ENCODE results near the gene PLB1. TPM values are rescaled to one million over a fixed set of nuclear protein-coding genes. Genes with fewer than 3 reads are reported as not detected.

PLB1 gene
- total RNA-seq, 1 donor from 2014 or later, result 0.75 TPM

GRCh38 chr2:28534817-28535216, 39.0 kb downstream of the PLB1 start:
- no peak for DNase-seq (ENCODE audit: low spot score)
- no peak overlapping the region for H3K27ac Mint-ChIP-seq
- H3K9me3 Mint-ChIP-seq, result no peaks in the 10 kb centered on the region
- H3K36me3 Mint-ChIP-seq (ENCODE audit: low read depth), result no peaks in the 10 kb centered on the region
- peaks cover 6% of the 10 kb centered on the region for H3K27me3 Mint-ChIP-seq (ENCODE audit: insufficient read depth)
- peaks cover 15% of the 10 kb centered on the region for H3K4me1 Mint-ChIP-seq (ENCODE audit: low read depth)
- no peak overlapping the region for H3K4me3 Mint-ChIP-seq
- intact Hi-C loops (cut with micrococcal nuclease), result no loop called here

GRCh38 chr2:28538134-28538533, 42.3 kb downstream of the PLB1 start:
- intact Hi-C loops (cut with micrococcal nuclease), result no loop called here
- no peak overlapping the region for H3K27ac Mint-ChIP-seq
- H3K9me3 Mint-ChIP-seq, result no peaks in the 10 kb centered on the region
- no peak overlapping the region for H3K4me3 Mint-ChIP-seq
- peaks cover 8% of the 10 kb centered on the region for H3K4me1 Mint-ChIP-seq (ENCODE audit: low read depth)
- peaks cover 3% of the 10 kb centered on the region for H3K27me3 Mint-ChIP-seq (ENCODE audit: insufficient read depth)
- peaks cover 2% of the 10 kb centered on the region for H3K36me3 Mint-ChIP-seq (ENCODE audit: low read depth)
- DNase-seq (ENCODE audit: low spot score), result no peak

DNA sequence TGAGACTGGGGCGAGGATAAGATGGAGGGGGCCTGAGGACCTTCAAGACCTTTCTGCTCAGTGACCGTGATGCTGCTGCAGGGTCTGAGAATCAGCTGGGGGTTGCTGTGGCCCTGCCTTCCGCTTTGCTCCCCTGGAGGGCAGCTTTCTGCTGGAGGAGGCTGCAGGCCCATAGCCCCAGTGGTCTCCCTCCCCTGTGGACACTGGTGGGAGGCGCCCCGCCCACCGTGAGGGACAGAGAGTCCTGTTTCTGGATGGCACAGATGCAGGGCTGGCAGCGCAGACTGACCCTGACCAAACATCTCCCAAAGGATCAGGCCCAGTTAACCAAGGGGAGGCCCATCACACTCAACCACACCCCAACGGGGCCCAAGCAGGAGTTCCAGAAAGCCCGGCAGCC, 42.8 kb downstream of the PLB1 start:
- Mint-ChIP-seq H3K9me3 (no peaks in the 10 kb centered on the region), H3K4me1 (ENCODE audit: low read depth) (peaks cover 4% of the 10 kb centered on the region), H3K36me3 (ENCODE audit: low read depth) (peaks cover 2% of the 10 kb centered on the region), H3K27me3 (ENCODE audit: insufficient read depth) (no peaks in the 10 kb centered on the region), H3K27ac (no peak overlapping the region), H3K4me3 (no peak overlapping the region)
- intact Hi-C loops (cut with micrococcal nuclease), result no loop called here
- no peak for DNase-seq (ENCODE audit: low spot score)

DNA sequence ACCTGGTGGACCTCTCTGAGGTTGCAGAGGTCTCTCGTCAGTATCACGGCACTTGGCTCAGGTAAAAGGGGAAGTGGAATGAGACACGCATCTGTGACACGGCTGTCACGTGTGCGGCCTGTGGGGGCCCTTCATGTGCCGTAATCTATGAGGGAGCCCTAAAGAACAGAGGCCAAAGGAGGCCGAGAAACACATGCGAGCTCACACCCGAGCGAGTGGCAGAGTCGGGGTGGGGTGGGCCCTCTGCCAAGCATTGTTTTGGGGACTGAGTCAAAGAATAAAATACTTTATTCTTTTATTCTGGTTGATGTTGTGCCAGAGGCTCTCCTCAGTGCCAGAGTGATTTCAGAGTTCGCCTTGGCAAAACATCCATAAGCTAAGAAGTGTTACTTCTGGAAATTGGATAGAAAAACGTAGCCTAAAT, 43.3 kb downstream of the PLB1 start:
- Mint-ChIP-seq H3K27me3 (ENCODE audit: insufficient read depth) (no peaks in the 10 kb centered on the region), H3K9me3 (no peaks in the 10 kb centered on the region), H3K4me3 (no peak overlapping the region), H3K4me1 (ENCODE audit: low read depth) (peaks cover 5% of the 10 kb centered on the region), H3K27ac (no peak overlapping the region), H3K36me3 (ENCODE audit: low read depth) (peaks cover 2% of the 10 kb centered on the region)
- intact Hi-C loops (cut with micrococcal nuclease), result no loop called here
- no peak for DNase-seq (ENCODE audit: low spot score)

DNA sequence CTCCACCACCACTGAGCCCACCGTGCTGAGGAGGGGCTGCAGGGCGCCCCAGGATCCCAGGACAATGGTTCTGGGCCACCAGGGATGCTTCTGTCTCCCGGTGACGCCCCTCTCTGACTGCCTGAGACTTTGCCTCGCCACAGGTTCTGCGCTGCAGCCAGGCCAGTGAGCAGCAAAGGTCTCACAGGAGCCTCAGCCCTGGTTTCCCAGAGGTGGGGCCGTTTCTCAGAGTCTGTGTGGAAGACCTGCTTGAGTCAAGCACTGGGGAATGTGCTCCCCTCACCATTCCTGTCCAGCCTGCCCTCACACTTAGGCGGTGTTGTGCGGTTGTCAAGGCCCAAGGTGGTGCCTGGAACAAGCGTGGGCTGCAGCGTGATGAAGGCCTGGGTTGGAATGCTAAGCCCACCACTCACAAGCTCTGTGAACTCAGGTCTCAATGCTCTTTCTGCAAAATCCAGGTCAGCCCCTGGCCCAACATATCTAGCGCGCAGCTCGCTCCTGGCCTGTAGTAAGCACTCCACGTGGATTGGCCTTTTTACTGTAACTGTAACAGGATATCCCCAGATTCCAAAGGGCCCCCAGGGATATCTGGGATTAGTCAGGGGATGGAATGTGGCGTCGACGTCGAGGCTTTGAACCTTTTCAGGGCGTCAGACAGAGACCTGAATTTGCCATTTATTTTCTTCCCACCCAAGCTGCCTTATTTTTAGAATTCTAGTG, 47.6 kb downstream of the PLB1 start:
- peaks cover 2% of the 10 kb centered on the region for H3K36me3 Mint-ChIP-seq (ENCODE audit: low read depth)
- peaks cover 31% of the 10 kb centered on the region for H3K4me1 Mint-ChIP-seq (ENCODE audit: low read depth)
- intact Hi-C loops (cut with micrococcal nuclease), result loop anchor here (2.0 kb wide), 1 partner anchor 23 kb away; no protein-coding TSS in a partner anchor
- H3K27ac Mint-ChIP-seq, result no peak overlapping the region
- no peak overlapping the region for H3K4me3 Mint-ChIP-seq
- no peak for DNase-seq (ENCODE audit: low spot score)
- H3K9me3 Mint-ChIP-seq, result no peaks in the 10 kb centered on the region
- no peaks in the 10 kb centered on the region for H3K27me3 Mint-ChIP-seq (ENCODE audit: insufficient read depth)

DNA sequence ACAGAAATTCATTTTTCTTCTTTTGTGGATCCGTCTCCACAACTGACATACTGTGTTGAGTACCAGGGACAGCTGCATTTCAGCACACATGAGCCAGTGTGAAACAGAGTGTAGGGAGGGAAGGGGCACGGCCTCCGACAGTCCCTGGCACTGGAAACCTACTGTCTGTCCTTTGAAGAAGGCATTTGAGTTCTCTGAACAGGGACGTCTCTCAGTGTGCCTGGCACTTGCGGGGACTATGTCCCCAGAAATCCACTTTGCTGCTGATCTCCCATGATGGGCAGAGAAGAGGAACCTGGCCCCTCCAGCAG, 48.1 kb downstream of the PLB1 start:
- H3K4me1 Mint-ChIP-seq (ENCODE audit: low read depth), result peaks cover 31% of the 10 kb centered on the region
- H3K36me3 Mint-ChIP-seq (ENCODE audit: low read depth), result peaks cover 2% of the 10 kb centered on the region
- H3K4me3 Mint-ChIP-seq, result no peak overlapping the region
- peaks cover 1% of the 10 kb centered on the region for H3K27me3 Mint-ChIP-seq (ENCODE audit: insufficient read depth)
- no peaks in the 10 kb centered on the region for H3K9me3 Mint-ChIP-seq
- no peak for DNase-seq (ENCODE audit: low spot score)
- no peak overlapping the region for H3K27ac Mint-ChIP-seq
- intact Hi-C loops (cut with micrococcal nuclease), result loop anchor here (2.0 kb wide), 1 partner anchor 23 kb away; no protein-coding TSS in a partner anchor

DNA sequence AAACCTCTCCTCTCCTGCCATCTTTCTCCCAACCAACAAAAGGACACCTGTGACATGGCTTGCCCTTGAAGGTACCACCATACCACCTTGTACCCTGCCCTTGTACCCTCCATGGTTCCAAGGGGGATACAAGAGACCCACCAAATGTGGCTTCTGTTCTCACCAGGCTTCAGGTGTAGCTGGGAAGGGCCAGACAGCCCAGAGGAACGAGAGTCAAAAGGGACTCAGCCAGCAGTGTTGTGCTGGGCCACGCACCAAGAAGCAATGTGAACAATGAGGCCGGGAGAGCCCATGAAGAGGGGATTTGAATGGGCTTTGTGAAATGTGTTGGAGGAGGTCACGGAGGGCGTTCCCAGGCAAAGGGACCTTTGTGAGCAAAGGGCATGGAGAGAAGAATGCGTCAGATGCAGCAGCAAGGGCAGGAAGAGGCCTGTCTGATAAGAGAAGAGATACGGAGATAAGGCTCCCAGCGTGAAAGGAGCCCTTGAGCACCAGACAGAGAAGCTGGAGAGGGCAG, 48.6 kb downstream of the PLB1 start:
- H3K36me3 Mint-ChIP-seq (ENCODE audit: low read depth), result peaks cover 2% of the 10 kb centered on the region
- H3K4me1 Mint-ChIP-seq (ENCODE audit: low read depth), result peaks cover 31% of the 10 kb centered on the region
- peaks cover 1% of the 10 kb centered on the region for H3K27me3 Mint-ChIP-seq (ENCODE audit: insufficient read depth)
- intact Hi-C loops (cut with micrococcal nuclease), result loop anchor here (2.0 kb wide), 1 partner anchor 22 kb away; no protein-coding TSS in a partner anchor
- no peak for DNase-seq (ENCODE audit: low spot score)
- peak overlapping the region; percentile 46 for H3K4me3 Mint-ChIP-seq
- peak overlapping the region; percentile 73 for H3K27ac Mint-ChIP-seq
- H3K9me3 Mint-ChIP-seq, result no peaks in the 10 kb centered on the region

DNA sequence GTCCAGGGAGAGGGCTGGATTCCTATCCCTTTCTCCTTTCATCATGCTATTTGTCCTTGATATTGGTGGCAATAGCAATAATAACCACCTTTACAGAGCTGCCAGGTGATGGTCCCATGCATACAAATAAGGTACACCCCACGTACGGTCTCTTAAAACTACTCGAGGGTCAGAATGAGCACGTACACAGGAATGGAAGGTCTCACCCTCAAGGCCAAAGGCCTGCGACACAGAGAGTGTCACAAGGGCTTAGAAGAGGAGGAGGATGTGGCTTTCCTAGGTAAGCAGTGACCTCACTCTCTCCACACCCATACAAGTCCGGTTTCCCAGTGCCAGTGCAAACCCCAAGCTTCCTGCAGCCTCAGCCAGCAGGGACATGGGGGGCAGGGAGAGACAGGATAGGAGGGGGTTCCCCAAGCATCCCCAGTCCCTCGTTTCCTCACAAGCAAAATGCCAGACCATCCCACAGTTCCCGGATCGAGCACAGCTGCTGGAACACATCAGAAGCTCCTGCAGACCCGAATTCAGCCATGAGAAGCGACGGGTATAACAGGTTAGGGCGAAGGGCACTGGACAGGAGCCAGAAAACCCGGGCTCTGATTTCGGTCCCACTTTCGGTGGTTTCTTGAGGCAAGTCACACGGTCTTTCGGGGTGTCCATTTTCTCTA, 49.2 kb downstream of the PLB1 start:
- Mint-ChIP-seq H3K9me3 (no peaks in the 10 kb centered on the region), H3K27ac (peak overlapping the region; percentile 73), H3K36me3 (ENCODE audit: low read depth) (peaks cover 2% of the 10 kb centered on the region), H3K4me1 (ENCODE audit: low read depth) (peaks cover 31% of the 10 kb centered on the region), H3K4me3 (peak overlapping the region; percentile 46), H3K27me3 (ENCODE audit: insufficient read depth) (peaks cover 1% of the 10 kb centered on the region)
- intact Hi-C loops (cut with micrococcal nuclease), result loop anchor here (2.0 to 5.0 kb wide), 2 partner anchors 22 to 78 kb away; no protein-coding TSS in a partner anchor
- peak; percentile 37 for DNase-seq (ENCODE audit: low spot score)

DNA sequence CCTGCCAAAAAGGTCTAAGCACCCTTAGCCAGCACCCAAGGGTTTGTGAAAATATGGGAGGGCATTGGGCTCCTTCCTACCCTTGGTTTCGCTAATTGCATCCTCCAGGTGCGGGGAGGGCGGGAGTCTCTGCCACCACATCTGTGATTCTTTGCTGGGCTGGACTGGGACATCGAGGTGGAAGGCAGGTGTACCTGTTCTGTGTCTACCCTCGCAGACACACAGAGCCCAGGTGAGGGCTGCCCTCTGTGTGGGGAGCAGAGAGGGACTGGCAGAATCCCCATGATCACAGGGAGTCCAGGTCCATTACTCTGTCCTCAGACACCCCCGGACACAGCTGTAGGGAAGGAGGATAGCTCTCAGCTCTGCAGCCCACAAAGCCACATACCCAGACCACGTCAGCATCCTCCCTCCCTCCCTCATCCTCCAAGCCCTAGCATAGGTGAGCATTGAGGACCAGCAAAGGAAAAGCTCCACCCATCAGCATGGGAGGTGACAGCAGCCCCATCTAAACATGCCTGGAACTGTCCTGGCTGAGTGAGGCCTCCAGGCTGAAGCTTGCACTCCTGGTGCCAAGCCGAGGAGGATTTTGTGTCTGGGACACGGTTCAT, 49.8 kb downstream of the PLB1 start:
- Mint-ChIP-seq H3K4me1 (ENCODE audit: low read depth) (peaks cover 31% of the 10 kb centered on the region), H3K36me3 (ENCODE audit: low read depth) (peaks cover 2% of the 10 kb centered on the region), H3K9me3 (no peaks in the 10 kb centered on the region), H3K27me3 (ENCODE audit: insufficient read depth) (peaks cover 1% of the 10 kb centered on the region), H3K27ac (peak overlapping the region; percentile 73), H3K4me3 (no peak overlapping the region)
- DNase-seq (ENCODE audit: low spot score), result peak; percentile 55
- intact Hi-C loops (cut with micrococcal nuclease), result loop anchor here (2.0 to 5.0 kb wide), 2 partner anchors 21 to 78 kb away; no protein-coding TSS in a partner anchor

GRCh38 chr2:28546242-28546641, 50.4 kb downstream of the PLB1 start:
- Mint-ChIP-seq H3K4me3 (no peak overlapping the region), H3K27me3 (ENCODE audit: insufficient read depth) (peaks cover 1% of the 10 kb centered on the region), H3K27ac (peak overlapping the region; percentile 2), H3K36me3 (ENCODE audit: low read depth) (peaks cover 2% of the 10 kb centered on the region), H3K4me1 (ENCODE audit: low read depth) (peaks cover 31% of the 10 kb centered on the region), H3K9me3 (no peaks in the 10 kb centered on the region)
- intact Hi-C loops (cut with micrococcal nuclease), result loop anchor here (5.0 kb wide), 1 partner anchor 79 kb away; no protein-coding TSS in a partner anchor
- no peak for DNase-seq (ENCODE audit: low spot score)

DNA sequence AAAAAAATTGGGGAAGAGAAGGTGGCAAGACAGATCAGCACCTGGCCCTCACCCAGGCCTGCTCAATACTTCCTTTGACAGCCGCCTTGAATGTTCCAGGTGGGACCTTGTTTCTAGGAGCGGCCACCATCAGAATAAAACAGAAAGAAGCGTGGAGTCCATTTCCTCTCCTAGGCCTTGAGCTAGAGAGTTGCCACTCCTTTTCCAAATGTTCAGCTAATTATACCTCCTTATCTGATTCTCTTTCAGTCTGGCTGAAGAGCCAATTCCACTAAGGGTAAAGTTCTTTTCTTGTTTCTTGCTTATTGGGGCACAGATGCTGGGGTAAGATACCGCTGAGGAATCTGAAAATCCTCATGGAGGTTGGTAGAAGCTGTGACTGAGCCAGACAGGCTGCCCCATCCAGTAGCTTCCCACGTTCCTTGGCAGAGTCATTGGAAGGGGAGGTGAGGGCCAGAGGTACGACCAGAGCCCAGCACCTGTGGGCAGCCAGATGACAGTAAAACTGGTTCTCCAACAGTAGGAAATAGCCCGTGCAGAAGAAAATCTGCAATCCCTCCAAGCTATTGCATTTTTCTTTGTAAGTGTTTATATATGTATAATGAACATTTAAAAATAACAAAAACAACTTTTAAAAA, 51.5 kb downstream of the PLB1 start:
- peaks cover 40% of the 10 kb centered on the region for H3K4me1 Mint-ChIP-seq (ENCODE audit: low read depth)

GRCh38 chr2:28547906-28548600, 52.2 kb downstream of the PLB1 start:
- Mint-ChIP-seq H3K36me3 (ENCODE audit: low read depth) (no peaks in the 10 kb centered on the region), H3K4me3 (no peak overlapping the region), H3K27ac (no peak overlapping the region), H3K27me3 (ENCODE audit: insufficient read depth) (peaks cover 1% of the 10 kb centered on the region), H3K4me1 (ENCODE audit: low read depth) (peaks cover 38% of the 10 kb centered on the region), H3K9me3 (no peaks in the 10 kb centered on the region)
- intact Hi-C loops (cut with micrococcal nuclease), result loop anchor here (5.0 kb wide), 1 partner anchor 81 kb away; no protein-coding TSS in a partner anchor
- no peak for DNase-seq (ENCODE audit: low spot score)

More for the DNA sequence above, 51.5 kb downstream of the PLB1 start:
- intact Hi-C loops (cut with micrococcal nuclease), result loop anchor here (5.0 kb wide), 1 partner anchor 80 kb away; no protein-coding TSS in a partner anchor
- no peak for DNase-seq (ENCODE audit: low spot score)
- Mint-ChIP-seq H3K27ac (no peak overlapping the region), H3K4me3 (no peak overlapping the region), H3K36me3 (ENCODE audit: low read depth) (peaks cover 2% of the 10 kb centered on the region), H3K27me3 (ENCODE audit: insufficient read depth) (peaks cover 1% of the 10 kb centered on the region), H3K9me3 (no peaks in the 10 kb centered on the region)
